22Rv1 (cell line): Measurements from ENCODE around the gene TANK.

Source experiments
- CTCF ChIP-seq: fragments of 450-650 bp; IDR thresholded peaks from 2 replicates; pipeline ENCODE4 v1.5.1; 2017; ENCODE audit warnings: mild to moderate bottlenecking
- ZFX ChIP-seq: fragments of 450-650 bp; IDR thresholded peaks from 2 replicates; pipeline ENCODE4 v1.6.1; 2017; ENCODE audit warnings: antibody characterized with exemption, borderline replicate concordance

GRCh38 chr2:161115605-161116380 is 44.4 kb upstream of the TANK start:
- TF ChIP-seq CTCF = no peak
- no peak for TF ChIP-seq ZFX
